Bronchial epithelial cell (primary cell): ENCODE results near the gene CPM. TPM values are rescaled to one million over a fixed set of nuclear protein-coding genes. Genes with fewer than 3 reads are reported as not detected.

Experiments
- DNase-seq: peaks from one replicate; pipeline ENCODE4 v3.0.0-alpha.2; 2010; ENCODE audit warnings: low read depth
- FAIRE-seq: peaks from 2 replicates; lab custom pipeline; 2011; peaks lifted over from hg19 to GRCh38; lab: Jason Lieb, UNC
- H3K27me3 ChIP-seq: 2 replicates; pipeline ENCODE4 v1.5.1; 2011; ENCODE audit warnings: low read length; ENCODE audit not compliant: control insufficient read depth, insufficient read depth
- H3K36me3 ChIP-seq: 2 replicates; pipeline ENCODE4 v1.5.1; 2011; ENCODE audit warnings: low read length; ENCODE audit not compliant: control insufficient read depth, insufficient read depth
- H3K4me3 ChIP-seq: 2 replicates; pipeline ENCODE4 v1.5.1; 2011; ENCODE audit warnings: mild to moderate bottlenecking, low read depth, low read length, control low read depth
- CTCF ChIP-seq: IDR thresholded peaks from 2 replicates; pipeline ENCODE4 v1.5.1; 2011; ENCODE audit warnings: mild to moderate bottlenecking, moderate library complexity, low read length, control low read depth, inconsistent platforms; ENCODE audit not compliant: insufficient read depth, severe bottlenecking
- total RNA-seq: library from RNA; depleted of rRNA; stranded (reverse); fragments of >200 nt; gene quantifications from 2 replicates; pipeline ENCODE4 v1.2.1, GENCODE V29; 2014

Gene CPM
- total RNA-seq, 1 donor from 2014 or later = 7.1 TPM

GRCh38 chr12:68894276-68894855, 38.6 kb downstream of the CPM start:
- FAIRE-seq = no peak
- no peak for DNase-seq
- Histone ChIP-seq H3K27me3 (no peaks in the 10 kb centered on the region), H3K36me3 (no peaks in the 10 kb centered on the region), H3K4me3 (no peak overlapping the region)
- TF ChIP-seq CTCF = no peak

- Histone ChIP-seq H3K27me3 (no peaks in the 10 kb centered on the region), H3K4me3 (no peak overlapping the region), H3K36me3 (no peaks in the 10 kb centered on the region)
- DNase-seq (no peak), FAIRE-seq (no peak)
- no peak for TF ChIP-seq CTCF
Measured at GRCh38 chr12:68893741-68894140, 39.2 kb downstream of the CPM start.

- Histone ChIP-seq H3K27me3 (no peaks in the 10 kb centered on the region), H3K36me3 (no peaks in the 10 kb centered on the region), H3K4me3 (no peak overlapping the region)
- FAIRE-seq (no peak), DNase-seq (no peak)
- TF ChIP-seq CTCF = no peak
Measured at GRCh38 chr12:68893201-68893600, 39.8 kb downstream of the CPM start.

- FAIRE-seq = no peak
- H3K36me3 ChIP-seq = no peaks in the 10 kb centered on the region
Measured at GRCh38 chr12:68891141-68891540, 41.8 kb downstream of the CPM start.

GRCh38 chr12:68890701-68891113, 42.3 kb downstream of the CPM start:
- H3K27me3 ChIP-seq = no peaks in the 10 kb centered on the region
- no peaks in the 10 kb centered on the region for H3K36me3 ChIP-seq
- no peak for FAIRE-seq
- no peak for TF ChIP-seq CTCF
- H3K4me3 ChIP-seq = no peak overlapping the region
- no peak for DNase-seq

More at GRCh38 chr12:68891141-68891540, 41.8 kb downstream of the CPM start:
- H3K27me3 ChIP-seq = no peaks in the 10 kb centered on the region
- no peak overlapping the region for H3K4me3 ChIP-seq
- DNase-seq = no peak
- no peak for TF ChIP-seq CTCF

- TF ChIP-seq CTCF = no peak
- no peak overlapping the region for H3K4me3 ChIP-seq
- FAIRE-seq (no peak), DNase-seq (no peak)
- H3K27me3 ChIP-seq = no peaks in the 10 kb centered on the region
- no peaks in the 10 kb centered on the region for H3K36me3 ChIP-seq
Measured at GRCh38 chr12:68888243-68888642, 44.7 kb downstream of the CPM start.
